ENCODE data around the gene CPN1.

GRCh38 chr10:100065084-100065660 lies 16.5 kb downstream of the CPN1 start:
- TF ChIP-seq CTCF (IDR thresholded peaks at IDR 0.05; ENCODE audit: poor library complexity) (no peak), EZH2phosphoT487 (IDR thresholded peaks at IDR 0.05; ENCODE audit: low read depth, severe bottlenecking, unreplicated experiment) (no peak), EZH2 (IDR thresholded peaks at IDR 0.05; ENCODE audit: borderline replicate concordance) (no peak)
